Muscle layer of colon (tissue), 2 donors: ENCODE results near the gene CACNB2.
A peak's percentile ranks its signal among the peaks of the same experiment; 100 is the strongest.
"Not testable (repeated sequence)": the region's sequence is repeated elsewhere in the genome, so short reads cannot be mapped to it uniquely, and the experiment has no call there.

Source experiments
- H3K27ac ChIP-seq: one replicate; pipeline ENCODE4 v1.7.0; 2013; ENCODE audit warnings: low read depth, mild to moderate bottlenecking, low read length, moderate library complexity
- H3K27me3 ChIP-seq, 2 donors: one replicate each; pipeline ENCODE4 v1.7.0; 2013; ENCODE audit warnings: low read length in 2 of 2, mild to moderate bottlenecking in 2 of 2; ENCODE audit not compliant: insufficient read depth in 2 of 2, control insufficient read depth in 1 of 2
- H3K36me3 ChIP-seq: one replicate; pipeline ENCODE4 v1.7.0; 2013; ENCODE audit warnings: mild to moderate bottlenecking, low read length; ENCODE audit not compliant: insufficient read depth
- H3K4me1 ChIP-seq: one replicate; pipeline ENCODE4 v1.7.0; 2013; ENCODE audit warnings: mild to moderate bottlenecking, low read length; ENCODE audit not compliant: insufficient read depth
- H3K4me3 ChIP-seq, 2 donors: one replicate each; pipeline ENCODE4 v1.7.0; 2013; ENCODE audit warnings: low read length in 2 of 2, low read depth in 1 of 2, mild to moderate bottlenecking in 1 of 2, moderate library complexity in 1 of 2
- H3K9ac ChIP-seq: one replicate; pipeline ENCODE4 v1.7.0; 2013; ENCODE audit warnings: low read length
- H3K9me3 ChIP-seq: one replicate; pipeline ENCODE4 v1.7.0; 2013; ENCODE audit warnings: mild to moderate bottlenecking, low read length
- donor health status: abdominal sarcoma.
- donor health status: Adenocarcinoma of cecum.

The CACNB2 gene

GRCh38 chr10:18202680-18203460, 62.6 kb downstream of the CACNB2 start:
- H3K36me3 ChIP-seq, result no peaks in the 10 kb centered on the region
- peak overlapping the region; percentile 80 for H3K27ac ChIP-seq
- no peaks in the 10 kb centered on the region for H3K9me3 ChIP-seq
- H3K9ac ChIP-seq, result no peak overlapping the region
- peak overlapping the region; percentile 2 to 36 for H3K4me3 ChIP-seq
- H3K4me1 ChIP-seq, result peaks cover 21% of the 10 kb centered on the region
- no peaks in the 10 kb centered on the region for H3K27me3 ChIP-seq

DNA sequence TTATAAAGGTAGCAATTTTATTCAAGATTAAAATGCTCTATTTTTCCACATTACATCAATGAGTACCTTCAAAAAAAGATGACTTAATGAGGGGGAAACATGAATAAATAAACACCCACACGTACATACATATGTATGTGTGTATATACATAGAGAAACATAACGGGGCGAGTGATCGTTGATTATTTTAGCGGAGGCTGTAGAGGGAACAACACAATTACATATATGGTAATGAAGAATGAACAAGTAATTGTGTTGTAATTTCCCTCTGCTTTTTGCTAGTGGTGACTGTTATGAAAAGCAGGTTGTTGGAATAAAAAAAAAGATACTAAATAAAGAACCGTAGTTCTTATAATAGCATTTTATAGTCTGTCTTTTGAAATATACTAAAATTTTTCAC, 63.2 kb downstream of the CACNB2 start:
- no peak overlapping the region for H3K9ac ChIP-seq
- H3K4me3 ChIP-seq, result peak overlapping the region; percentile 2 to 36
- no peaks in the 10 kb centered on the region for H3K9me3 ChIP-seq
- peaks cover 21% of the 10 kb centered on the region for H3K4me1 ChIP-seq
- peak overlapping the region; percentile 80 for H3K27ac ChIP-seq
- no peaks in the 10 kb centered on the region for H3K36me3 ChIP-seq
- no peaks in the 10 kb centered on the region for H3K27me3 ChIP-seq

GRCh38 chr10:18204039-18204835, 64.0 kb downstream of the CACNB2 start:
- H3K4me3 ChIP-seq, result no peak overlapping the region
- H3K27me3 ChIP-seq, result no peaks in the 10 kb centered on the region
- no peak overlapping the region for H3K9ac ChIP-seq
- peak overlapping the region; percentile 12 for H3K27ac ChIP-seq
- no peaks in the 10 kb centered on the region for H3K9me3 ChIP-seq
- H3K4me1 ChIP-seq, result peaks cover 29% of the 10 kb centered on the region
- no peaks in the 10 kb centered on the region for H3K36me3 ChIP-seq

- peaks cover 33% of the 10 kb centered on the region for H3K4me1 ChIP-seq
- no peak overlapping the region for H3K9ac ChIP-seq
- H3K27ac ChIP-seq, result no peak overlapping the region
- no peak overlapping the region for H3K4me3 ChIP-seq
- no peaks in the 10 kb centered on the region for H3K27me3 ChIP-seq
- H3K9me3 ChIP-seq, result no peaks in the 10 kb centered on the region
- no peaks in the 10 kb centered on the region for H3K36me3 ChIP-seq
Measured at GRCh38 chr10:18205098-18205834, 65.0 kb downstream of the CACNB2 start.

GRCh38 chr10:18208186-18208585, 68.0 kb downstream of the CACNB2 start:
- H3K4me3 ChIP-seq, H3K36me3 ChIP-seq, H3K27ac ChIP-seq, H3K27me3 ChIP-seq, H3K9ac ChIP-seq, H3K9me3 ChIP-seq: not testable (repeated sequence)
- H3K4me1 ChIP-seq, result peaks cover 40% of the 10 kb centered on the region

- H3K9ac ChIP-seq, result no peak overlapping the region
- no peak overlapping the region for H3K27ac ChIP-seq
- no peaks in the 10 kb centered on the region for H3K9me3 ChIP-seq
- H3K27me3 ChIP-seq, result no peaks in the 10 kb centered on the region
- H3K4me1 ChIP-seq, result peaks cover 45% of the 10 kb centered on the region
- no peak overlapping the region for H3K4me3 ChIP-seq
- no peaks in the 10 kb centered on the region for H3K36me3 ChIP-seq
Measured at GRCh38 chr10:18209241-18209640, 69.0 kb downstream of the CACNB2 start.

DNA sequence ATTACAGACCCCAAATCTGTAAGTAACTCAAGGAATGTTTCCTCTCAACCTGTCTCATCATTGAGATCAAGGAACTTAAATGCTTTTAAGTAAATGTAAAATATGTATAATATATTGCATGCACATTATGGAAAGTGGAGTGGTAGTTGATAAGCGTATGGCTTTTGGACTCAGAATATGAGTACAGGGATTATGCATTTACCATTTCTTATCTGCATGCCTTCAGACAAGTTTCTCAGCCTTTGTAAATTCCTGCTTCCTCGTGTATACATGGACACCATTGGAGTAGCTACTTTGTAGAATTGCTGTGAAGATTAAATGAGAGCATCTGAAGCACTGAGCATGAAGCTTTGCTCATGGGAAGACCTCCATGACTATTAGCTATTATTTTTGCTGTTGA, 70.5 kb downstream of the CACNB2 start:
- Histone ChIP-seq H3K4me3 (no peak overlapping the region), H3K9me3 (no peaks in the 10 kb centered on the region), H3K9ac (no peak overlapping the region), H3K27me3 (no peaks in the 10 kb centered on the region), H3K27ac (no peak overlapping the region), H3K36me3 (no peaks in the 10 kb centered on the region), H3K4me1 (peaks cover 47% of the 10 kb centered on the region)

- Histone ChIP-seq H3K4me1 (peaks cover 51% of the 10 kb centered on the region), H3K9ac (no peak overlapping the region), H3K4me3 (no peak overlapping the region), H3K27me3 (no peaks in the 10 kb centered on the region), H3K36me3 (no peaks in the 10 kb centered on the region), H3K27ac (no peak overlapping the region), H3K9me3 (no peaks in the 10 kb centered on the region)
Measured at GRCh38 chr10:18211862-18212261, 71.6 kb downstream of the CACNB2 start.

DNA sequence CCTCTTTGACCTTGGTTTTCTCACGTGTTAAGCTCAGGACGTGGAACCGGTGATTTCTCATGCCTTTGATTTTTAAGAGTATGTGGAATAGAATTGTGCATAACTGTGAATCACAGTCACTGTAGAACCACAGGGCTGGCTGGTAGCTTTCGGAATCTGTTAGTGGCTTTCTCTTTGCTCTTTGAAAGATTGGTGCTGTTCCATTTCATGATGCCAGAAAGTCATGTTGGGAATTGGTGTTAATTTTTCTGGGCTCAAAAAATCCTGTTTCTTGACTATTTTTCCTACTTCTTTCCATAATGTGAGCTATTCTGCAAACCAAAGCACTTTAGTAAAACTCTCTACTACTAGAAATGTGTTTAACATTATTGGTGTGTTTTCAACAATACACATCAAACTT, 73.0 kb downstream of the CACNB2 start:
- H3K4me3 ChIP-seq, result no peak overlapping the region
- peaks cover 51% of the 10 kb centered on the region for H3K4me1 ChIP-seq
- no peaks in the 10 kb centered on the region for H3K36me3 ChIP-seq
- H3K27ac ChIP-seq, result no peak overlapping the region
- H3K27me3 ChIP-seq, result no peaks in the 10 kb centered on the region
- no peaks in the 10 kb centered on the region for H3K9me3 ChIP-seq
- H3K9ac ChIP-seq, result no peak overlapping the region

DNA sequence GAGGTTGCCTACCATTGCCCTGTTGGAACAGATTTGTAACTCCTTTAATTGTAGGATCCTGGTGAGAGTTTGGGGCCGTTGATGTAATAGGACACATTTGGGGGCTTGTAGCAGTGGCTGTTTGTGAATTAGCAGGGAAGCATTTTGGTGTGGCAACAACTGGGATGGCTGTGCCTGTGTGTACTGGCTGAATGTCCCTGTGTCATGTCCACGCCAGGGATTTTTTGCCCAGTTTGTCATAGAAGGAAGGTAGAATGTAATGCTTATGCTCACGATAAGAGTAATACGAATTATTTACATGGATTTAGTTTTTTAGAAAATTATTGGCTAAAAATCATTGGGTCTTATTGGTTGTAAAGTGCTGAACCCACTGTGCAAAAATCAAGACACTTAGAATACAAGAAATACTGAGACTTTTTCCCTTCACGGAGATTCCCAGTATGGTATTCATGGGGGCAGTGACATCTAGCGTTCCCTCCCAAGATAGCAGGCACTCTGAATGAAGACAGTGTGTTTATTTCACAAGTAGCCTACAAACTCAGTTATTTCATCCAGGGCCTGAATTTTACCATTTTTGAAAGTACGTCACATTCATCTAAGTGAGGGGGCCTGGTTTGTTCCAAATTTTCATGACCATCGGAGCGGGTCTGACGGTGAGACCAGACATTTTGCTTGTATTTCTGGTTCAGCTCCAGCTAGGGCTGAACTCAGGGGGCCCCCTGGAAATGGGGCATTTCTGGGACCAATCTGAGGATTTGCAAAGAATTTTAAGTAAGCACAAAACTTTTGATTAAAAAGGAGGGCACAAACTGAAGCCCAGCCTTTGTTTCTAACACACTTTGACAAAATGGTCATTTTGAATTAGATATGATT, 74.7 kb downstream of the CACNB2 start:
- Histone ChIP-seq H3K27me3 (no peaks in the 10 kb centered on the region), H3K4me3 (no peak overlapping the region), H3K4me1 (peaks cover 40% of the 10 kb centered on the region), H3K36me3 (no peaks in the 10 kb centered on the region), H3K9ac (no peak overlapping the region), H3K27ac (no peak overlapping the region), H3K9me3 (no peaks in the 10 kb centered on the region)

DNA sequence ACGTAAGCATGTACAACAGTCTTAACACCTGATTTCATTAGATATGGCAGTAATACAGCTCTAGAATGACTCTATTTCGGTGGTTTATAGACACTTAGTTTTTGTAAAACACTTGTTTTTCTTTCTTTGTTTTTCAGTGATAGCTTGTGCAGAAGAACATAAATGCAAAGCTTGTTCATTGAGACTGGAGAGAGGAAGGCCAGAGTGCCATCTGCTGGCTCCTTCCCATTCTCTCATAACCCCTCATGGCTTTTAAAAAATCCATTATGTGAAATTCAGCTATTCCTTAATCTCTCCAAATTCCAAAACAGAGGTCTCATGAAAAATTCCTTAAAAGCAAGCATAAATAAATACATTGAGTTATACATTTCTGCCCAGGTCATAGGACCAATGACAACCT, 76.3 kb downstream of the CACNB2 start:
- no peak overlapping the region for H3K4me3 ChIP-seq
- no peak overlapping the region for H3K27ac ChIP-seq
- H3K36me3 ChIP-seq, result no peaks in the 10 kb centered on the region
- H3K27me3 ChIP-seq, result no peaks in the 10 kb centered on the region
- H3K9ac ChIP-seq, result no peak overlapping the region
- no peaks in the 10 kb centered on the region for H3K9me3 ChIP-seq
- peaks cover 40% of the 10 kb centered on the region for H3K4me1 ChIP-seq
